Fibroblast of villous mesenchyme (primary cell): ENCODE results near the gene C1R. TPM values are rescaled to one million over a fixed set of nuclear protein-coding genes. Genes with fewer than 3 reads are reported as not detected.

ENCODE experiments used
- DNase-seq: peaks from one replicate; pipeline ENCODE4 v3.0.0-alpha.2; 2010; ENCODE audit warnings: low read depth
- H3K4me3 ChIP-seq: 2 replicates; pipeline ENCODE4 v1.5.1; 2011; ENCODE audit warnings: low read depth, mild to moderate bottlenecking, low read length
- CTCF ChIP-seq: IDR thresholded peaks from 2 replicates; pipeline ENCODE4 v1.5.1; 2012; ENCODE audit warnings: low read depth, mild to moderate bottlenecking, low read length; ENCODE audit not compliant: insufficient read depth
- total RNA-seq: library from RNA; depleted of rRNA; stranded (reverse); fragments of >200 nt; gene quantifications from 2 replicates; pipeline ENCODE4 v1.2.3, GENCODE V29; 2012

Gene C1R
- total RNA-seq, 1 donor = 84.2 TPM

- TF ChIP-seq CTCF = no peak
- no peak overlapping the region for H3K4me3 ChIP-seq
Measured at GRCh38 chr12:7106082-7106481, 13.8 kb upstream of the C1R start.

GRCh38 chr12:7103837-7104584 lies 11.8 kb upstream of the C1R start:
- H3K4me3 ChIP-seq = no peak overlapping the region
- DNase-seq = no peak
- no peak for TF ChIP-seq CTCF

More at GRCh38 chr12:7106082-7106481, 13.8 kb upstream of the C1R start:
- DNase-seq = no peak

- H3K4me3 ChIP-seq = no peak overlapping the region
- TF ChIP-seq CTCF = no peak
- DNase-seq = no peak
Measured at GRCh38 chr12:7102582-7102981, 10.3 kb upstream of the C1R start.

- H3K4me3 ChIP-seq = no peak overlapping the region
- no peak for TF ChIP-seq CTCF
- DNase-seq = no peak
Measured at GRCh38 chr12:7101694-7102131, 9.5 kb upstream of the C1R start.

- DNase-seq = peak; percentile 8
- TF ChIP-seq CTCF = no peak
- H3K4me3 ChIP-seq = no peak overlapping the region
Measured at GRCh38 chr12:7101047-7101693, 8.9 kb upstream of the C1R start.

GRCh38 chr12:7100239-7100638 lies 8.0 kb upstream of the C1R start:
- TF ChIP-seq CTCF = no peak
- no peak overlapping the region for H3K4me3 ChIP-seq
- no peak for DNase-seq
